Measurements from ENCODE around the gene SNUPN.

The SNUPN gene

GRCh38 chr15:75622505-75622904, 3.0 kb downstream of the SNUPN start:
- DNase-seq (ENCODE audit: low spot score) = no peak
- no peak for TF ChIP-seq CTCF (IDR thresholded peaks at IDR 0.05)
- no peak overlapping the region for H3K4me3 ChIP-seq
- no peak overlapping the region for H3K27ac ChIP-seq

GRCh38 chr15:75620841-75621391, 4.6 kb downstream of the SNUPN start:
- H3K4me3 ChIP-seq = peak overlapping the region; percentile 53
- peak; percentile 90 for DNase-seq (ENCODE audit: low spot score)
- no peak for TF ChIP-seq CTCF (IDR thresholded peaks at IDR 0.05)
- H3K27ac ChIP-seq = peak overlapping the region; percentile 62 to 84

- no peak for DNase-seq (ENCODE audit: low spot score)
- H3K4me3 ChIP-seq = peak overlapping the region; percentile 53
- no peak for TF ChIP-seq CTCF (IDR thresholded peaks at IDR 0.05)
- peak overlapping the region; percentile 62 to 84 for H3K27ac ChIP-seq
Measured at GRCh38 chr15:75620058-75620820, 5.3 kb downstream of the SNUPN start.

- Histone ChIP-seq H3K4me3 (no peak overlapping the region), H3K27ac (no peak overlapping the region)
- DNase-seq (ENCODE audit: low spot score) = no peak
- no peak for TF ChIP-seq CTCF (IDR thresholded peaks at IDR 0.05)
Measured at GRCh38 chr15:75616766-75617165, 8.8 kb downstream of the SNUPN start.

- no peak for TF ChIP-seq CTCF (IDR thresholded peaks at IDR 0.05)
- Histone ChIP-seq H3K27ac (no peak overlapping the region), H3K4me3 (no peak overlapping the region)
- DNase-seq (ENCODE audit: low spot score) = no peak
Measured at GRCh38 chr15:75606711-75607699, 18.5 kb downstream of the SNUPN start.

GRCh38 chr15:75606026-75606425, 19.5 kb downstream of the SNUPN start:
- Histone ChIP-seq H3K4me3 (no peak overlapping the region), H3K27ac (no peak overlapping the region)
- TF ChIP-seq CTCF (IDR thresholded peaks at IDR 0.05) = no peak
- no peak for DNase-seq (ENCODE audit: low spot score)

All from coronary artery (tissue), 2 donors.